Limb (tissue), 2 donors: Measurements from ENCODE around the gene TMEM80.
"Not testable (repeated sequence)": the region's sequence is repeated elsewhere in the genome, so short reads cannot be mapped to it uniquely, and the experiment has no call there.

Experiments
- DNase-seq, 2 donors: peaks; one replicate each; pipeline ENCODE4 v3.0.0-alpha.2; 2016; ENCODE audit errors: extremely low spot score in 2 of 2

The TMEM80 gene

DNA sequence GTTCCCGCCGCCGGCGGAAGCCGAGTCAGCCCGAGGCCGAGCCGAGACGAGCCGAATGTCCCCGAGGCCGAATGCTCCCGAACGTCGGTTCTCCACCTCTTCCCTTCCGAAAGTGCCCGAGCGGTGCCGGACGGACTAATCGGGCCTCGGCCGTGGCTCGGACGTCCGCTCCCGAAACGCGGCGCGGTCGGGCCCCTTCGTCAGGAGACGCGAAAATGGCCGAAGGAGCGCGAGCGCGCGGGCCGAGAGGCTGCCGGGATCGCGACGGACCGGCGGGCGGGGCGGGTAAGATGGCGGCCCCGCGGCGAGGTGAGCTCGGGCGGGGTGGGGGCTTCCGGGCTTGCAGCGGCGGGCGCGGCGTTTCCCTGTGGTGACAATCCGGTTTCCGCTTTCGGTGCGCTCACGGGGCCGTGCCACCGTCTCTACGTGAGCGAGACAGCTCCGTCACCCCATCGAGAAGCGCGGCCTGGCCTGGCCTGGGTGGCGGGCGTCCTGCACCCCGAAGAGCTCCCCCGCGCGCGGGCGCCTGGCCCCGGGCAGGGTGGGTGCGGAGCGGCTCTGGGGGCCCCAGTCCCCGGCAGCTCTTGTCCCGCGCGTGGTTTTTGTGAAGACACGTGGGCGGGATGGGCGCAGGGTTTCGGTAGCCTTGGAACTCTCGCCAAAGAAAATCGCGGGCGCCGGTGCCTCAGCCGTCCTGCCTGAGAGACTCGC, at the start of gene TMEM80:
TMEM80 (plus strand) TSS at position 279 of the 711 bp plus-strand sequence; CDS start at position 291, 12 bp downstream.
- peak; percentile 99 for DNase-seq

DNA sequence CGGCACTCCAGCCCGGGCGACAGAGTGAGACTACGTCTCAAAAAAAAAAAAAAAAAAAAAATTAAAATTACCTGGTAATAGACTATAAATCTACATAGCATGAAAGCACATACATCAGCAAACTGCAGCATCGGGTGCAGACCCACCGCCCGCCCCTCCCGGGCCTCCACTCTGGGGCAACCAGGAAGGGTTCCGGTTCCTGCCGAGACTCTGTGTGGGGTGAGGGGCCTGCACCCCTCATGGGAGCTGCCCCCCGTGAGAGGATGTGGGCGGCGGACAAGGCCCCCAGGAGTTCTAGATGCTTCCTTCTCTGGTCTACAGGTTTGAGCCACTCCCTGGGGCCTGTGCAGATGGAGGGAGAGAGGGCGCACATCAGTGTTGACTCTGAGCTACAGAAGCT, 49.4 kb upstream of the TMEM80 start:
- no peak for DNase-seq

DNA sequence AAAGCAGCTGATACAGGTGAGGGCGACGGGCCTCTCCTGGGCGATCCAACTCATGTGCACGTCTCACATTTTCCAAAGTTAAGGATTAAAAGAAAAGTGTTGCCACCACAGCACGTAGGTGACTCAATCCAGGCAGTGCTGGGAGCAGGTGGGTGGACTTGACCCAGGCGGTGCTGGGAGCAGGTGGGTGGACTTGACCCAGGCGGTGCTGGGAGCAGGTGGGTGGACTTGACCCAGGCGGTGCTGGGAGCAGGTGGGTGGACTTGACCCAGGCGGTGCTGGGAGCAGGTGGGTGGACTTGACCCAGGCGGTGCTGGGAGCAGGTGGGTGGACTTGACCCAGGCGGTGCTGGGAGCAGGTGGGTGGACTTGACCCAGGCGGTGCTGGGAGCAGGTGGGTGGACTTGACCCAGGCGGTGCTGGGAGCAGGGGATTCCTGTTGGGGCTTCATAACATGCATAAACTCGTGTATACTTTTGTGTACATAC, 47.9 kb upstream of the TMEM80 start:
- not testable (repeated sequence) for DNase-seq

DNA sequence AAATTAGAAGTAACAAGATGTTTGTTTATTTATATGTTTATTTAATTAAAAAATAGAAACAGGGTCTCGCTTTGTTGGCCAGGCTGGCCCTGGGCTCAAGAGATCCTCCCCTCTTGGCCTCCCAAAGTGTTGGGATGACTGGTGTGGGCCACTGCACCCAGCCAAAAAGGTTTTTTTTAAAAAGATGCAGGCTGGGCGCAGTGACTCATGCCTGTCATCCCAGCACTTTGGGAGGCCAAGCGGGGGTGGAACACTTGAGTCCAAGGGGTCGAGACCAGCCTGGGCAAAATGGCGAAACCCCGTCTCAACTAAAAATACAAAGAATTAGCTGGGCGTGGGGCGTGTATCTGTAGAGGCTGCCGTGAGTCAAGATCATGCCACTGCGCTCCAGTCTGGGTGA, 45.1 kb upstream of the TMEM80 start:
- DNase-seq, result no peak

DNA sequence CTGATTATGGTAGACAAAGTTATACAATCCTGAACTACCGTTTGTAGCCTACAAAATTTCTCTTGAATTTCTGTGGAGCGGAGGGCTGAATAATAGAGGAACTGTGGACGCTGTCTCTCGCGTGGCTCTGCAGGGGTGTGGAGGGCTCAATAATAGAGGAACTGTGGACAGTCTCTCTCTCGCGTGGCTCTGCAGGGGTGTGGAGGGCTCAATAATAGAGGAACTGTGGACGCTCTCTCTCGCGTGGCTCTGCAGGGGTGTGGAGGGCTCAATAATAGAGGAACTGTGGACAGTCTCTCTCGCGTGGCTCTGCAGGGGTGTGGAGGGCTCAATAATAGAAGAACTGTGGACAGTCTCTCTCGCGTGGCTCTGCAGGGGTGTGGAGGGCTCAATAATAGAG, 42.5 kb upstream of the TMEM80 start:
- not testable (repeated sequence) for DNase-seq

DNA sequence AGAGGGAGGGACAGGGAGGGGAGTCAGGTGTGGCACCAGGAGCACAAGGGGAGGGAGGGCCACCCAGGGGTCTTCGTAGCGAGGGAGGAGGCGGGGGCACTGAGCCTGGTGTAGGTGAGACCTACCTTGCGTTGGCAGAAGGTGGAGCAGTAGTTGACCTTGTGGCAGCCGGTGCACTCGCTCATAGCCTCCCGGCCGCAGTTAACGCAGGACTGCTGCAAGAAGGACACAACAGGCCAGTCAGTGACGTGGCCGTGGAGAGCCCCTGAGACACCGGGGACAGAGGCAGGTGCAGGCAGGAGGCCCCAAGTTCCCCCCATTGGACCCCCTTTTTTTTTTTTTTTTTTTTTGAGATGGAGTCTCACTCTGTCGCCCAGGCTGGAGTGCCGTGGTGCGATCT, 41.8 kb upstream of the TMEM80 start:
- no peak for DNase-seq

DNA sequence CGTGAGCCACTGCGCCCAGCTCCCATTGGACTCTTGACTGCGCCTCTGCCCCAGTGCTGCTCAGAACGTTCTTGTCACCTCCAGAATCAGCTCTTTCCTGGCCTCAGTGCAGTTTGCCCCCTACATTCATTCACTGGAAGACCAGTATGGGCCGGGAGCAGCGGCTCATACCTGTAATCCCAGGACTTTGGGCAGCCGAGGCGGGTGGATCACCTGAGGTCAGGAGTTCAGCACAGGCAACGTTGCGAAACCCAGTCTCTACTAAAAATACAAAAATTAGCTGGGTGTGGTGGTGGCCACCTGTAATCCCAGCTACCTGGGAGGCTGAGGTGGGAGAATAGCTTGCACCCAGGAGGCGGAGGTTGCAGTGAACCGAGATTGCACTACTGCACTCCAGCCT, 41.2 kb upstream of the TMEM80 start:
- not testable (repeated sequence) for DNase-seq

DNA sequence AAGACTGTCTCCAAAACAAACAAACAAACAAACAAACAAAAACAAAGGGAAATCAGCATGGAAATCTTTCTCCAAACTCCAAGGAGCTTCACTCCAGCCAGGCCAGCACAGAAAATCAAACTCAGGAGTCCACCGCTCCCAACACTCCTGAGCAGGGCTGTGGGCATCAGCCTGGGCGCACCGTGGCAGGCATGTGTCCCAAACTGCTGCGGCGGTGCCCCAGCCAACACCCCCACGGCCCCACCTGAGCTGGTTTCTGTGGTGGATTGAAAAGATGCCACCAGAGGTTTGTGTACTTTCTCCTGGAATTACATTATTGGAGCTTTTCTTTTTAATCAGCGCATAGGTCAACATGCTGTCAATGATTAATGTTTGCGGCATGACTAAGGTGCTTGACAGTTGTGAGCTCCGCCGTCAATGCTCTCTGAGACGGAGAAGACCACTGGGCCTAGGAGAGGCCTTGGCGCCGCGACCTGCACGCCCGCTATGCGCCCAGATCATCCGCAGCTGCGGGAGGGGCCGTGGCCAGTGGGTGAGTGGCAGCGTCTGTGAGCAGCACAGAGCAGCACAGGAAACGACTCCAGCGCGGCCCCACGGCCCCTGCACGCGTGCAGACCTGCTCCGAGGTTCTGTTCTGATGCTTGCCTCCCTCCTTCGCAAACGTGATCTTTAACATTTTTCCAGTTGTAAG, 40.4 kb upstream of the TMEM80 start:
- DNase-seq, result no peak

DNA sequence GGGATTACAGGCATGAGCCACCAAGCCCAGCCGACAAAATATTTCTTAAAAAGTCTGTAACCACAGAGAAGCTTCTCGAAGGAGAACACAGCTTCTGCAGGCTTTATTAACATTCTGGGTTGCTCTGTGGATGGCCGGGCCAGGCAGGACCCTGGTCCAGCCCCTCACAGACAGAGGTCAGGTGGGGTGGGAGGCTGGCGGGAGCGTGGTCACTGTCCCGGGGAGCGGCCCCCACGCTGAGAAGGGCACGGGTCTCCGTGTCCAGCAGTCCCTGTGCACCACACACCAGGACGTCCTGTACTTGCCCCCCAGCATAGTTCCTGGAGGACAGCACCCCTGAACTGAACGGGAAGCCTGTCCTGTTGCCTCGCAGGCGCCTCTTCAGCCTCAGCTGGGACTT, 39.2 kb upstream of the TMEM80 start:
- no peak for DNase-seq

DNA sequence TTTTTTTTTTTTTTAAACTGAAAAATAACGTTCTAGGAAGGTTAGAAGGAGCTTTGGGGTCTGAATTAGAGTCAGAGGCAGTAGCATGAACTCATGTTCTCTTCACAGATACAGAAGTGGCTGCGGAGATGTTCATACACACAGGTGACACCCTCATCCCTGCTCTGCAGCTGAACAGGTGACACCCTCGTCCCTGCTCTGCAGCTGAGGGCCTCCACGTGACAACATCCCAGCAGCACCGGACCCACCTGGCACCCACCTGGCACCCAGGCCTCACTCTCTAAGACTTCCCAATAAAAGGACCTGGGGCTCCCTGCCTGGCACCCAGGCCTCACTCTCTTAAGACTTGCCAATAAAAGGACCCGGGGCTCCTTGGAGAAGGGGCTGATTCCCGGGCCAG, 38.8 kb upstream of the TMEM80 start:
- no peak for DNase-seq

DNA sequence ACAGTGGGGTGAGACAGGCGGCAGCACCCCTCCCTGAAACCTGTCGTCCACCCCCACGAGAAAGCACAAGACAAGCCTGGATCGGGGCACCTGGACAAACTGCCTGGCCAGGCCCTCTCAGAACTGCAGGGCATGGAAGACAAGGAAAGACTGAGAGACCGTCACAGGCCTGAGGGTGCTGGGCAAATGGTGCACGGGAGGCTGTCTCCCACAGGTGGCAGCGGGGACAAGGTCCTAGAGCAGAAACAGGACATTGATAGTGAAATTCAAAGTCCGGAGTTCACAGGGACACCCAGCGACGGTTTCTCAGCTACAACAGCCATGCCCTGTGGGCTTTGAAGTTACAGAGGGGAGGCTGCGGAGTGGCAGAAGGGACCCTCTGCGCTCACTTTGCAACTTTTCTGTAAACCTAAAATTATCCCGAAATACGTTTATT, 37.9 kb upstream of the TMEM80 start:
- DNase-seq, result no peak

DNA sequence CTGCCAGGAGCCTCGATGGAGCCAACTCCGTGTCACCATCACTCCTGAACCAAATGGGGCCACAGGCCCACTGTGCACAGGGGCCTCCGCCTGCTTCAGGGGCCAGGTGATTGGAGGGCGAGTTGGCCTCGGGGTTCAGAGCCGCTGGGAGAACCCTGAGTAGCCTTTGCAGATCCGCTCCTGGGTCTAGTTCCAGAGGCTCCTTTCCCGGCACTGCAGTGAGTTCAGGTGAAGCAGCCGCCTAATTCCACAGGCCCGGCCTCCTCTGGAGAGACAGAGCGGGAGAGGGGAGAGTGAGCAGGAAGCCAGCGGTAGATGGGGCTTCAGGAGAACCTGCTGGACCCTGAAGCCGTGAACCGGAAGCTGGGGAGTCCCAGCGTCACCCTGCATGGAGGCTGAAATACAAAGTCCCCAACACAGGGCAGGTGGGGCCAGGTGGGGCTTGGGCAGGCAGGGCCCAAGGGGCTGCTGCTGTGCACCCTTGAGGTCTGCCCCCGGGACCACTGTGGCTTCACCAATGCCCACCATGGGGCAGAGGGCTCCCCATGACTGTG, 36.0 kb upstream of the TMEM80 start:
- no peak for DNase-seq

DNA sequence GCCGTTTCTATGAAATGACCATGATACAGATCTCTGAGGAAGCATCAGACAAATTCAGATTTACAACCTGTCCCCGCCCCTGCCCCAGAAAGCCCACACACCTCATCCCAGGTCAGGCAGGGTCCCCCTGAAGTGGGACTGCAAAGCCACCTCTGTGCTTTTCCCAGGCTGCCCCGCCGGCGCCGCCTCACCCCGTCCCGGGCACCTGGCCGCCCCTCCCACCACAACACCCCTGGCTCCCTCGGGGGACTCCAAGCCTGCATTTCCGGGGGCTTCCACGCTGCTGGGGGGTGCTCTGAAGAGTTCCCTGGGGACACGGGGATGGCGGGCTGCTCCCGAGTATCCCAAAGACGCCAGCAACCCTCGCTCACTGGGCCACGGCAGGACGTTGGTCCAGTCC, 35.3 kb upstream of the TMEM80 start:
- DNase-seq, result no peak

DNA sequence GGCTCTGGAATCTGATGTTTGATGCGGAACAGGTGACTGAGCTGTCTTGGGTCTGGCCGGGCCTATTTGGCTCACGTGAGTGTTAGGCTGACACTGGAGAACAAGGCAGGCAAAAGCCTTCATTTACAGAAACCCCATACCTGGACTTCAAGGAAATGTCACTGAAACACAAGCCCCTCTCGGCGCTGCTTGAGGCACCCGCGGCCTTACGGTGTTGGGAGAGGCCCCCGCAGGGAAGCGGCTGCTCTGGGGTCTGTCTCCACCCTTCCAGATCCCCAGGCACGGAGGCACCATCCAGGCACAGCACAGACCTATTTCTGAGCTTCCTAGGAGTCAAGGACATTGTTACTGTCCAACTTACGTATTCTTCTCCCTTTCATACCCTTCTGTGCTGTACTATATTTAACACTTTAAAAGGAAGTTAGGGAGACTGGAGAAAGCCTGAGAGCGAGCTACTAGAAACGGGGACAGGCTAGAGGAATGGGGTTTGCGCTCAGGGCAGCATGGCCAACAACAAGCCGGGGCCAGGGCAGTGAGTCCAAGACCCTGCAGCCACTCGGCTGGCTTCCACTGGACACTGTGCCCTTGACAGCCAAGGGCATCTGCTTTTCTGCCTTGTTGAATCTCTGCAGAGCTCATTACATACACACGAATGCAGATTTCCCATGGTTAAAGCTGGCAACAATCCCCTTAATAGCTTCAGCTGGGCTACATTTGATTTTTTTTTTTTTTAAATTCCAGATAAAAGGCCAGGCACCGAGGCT, 34.8 kb upstream of the TMEM80 start:
- DNase-seq, result no peak

DNA sequence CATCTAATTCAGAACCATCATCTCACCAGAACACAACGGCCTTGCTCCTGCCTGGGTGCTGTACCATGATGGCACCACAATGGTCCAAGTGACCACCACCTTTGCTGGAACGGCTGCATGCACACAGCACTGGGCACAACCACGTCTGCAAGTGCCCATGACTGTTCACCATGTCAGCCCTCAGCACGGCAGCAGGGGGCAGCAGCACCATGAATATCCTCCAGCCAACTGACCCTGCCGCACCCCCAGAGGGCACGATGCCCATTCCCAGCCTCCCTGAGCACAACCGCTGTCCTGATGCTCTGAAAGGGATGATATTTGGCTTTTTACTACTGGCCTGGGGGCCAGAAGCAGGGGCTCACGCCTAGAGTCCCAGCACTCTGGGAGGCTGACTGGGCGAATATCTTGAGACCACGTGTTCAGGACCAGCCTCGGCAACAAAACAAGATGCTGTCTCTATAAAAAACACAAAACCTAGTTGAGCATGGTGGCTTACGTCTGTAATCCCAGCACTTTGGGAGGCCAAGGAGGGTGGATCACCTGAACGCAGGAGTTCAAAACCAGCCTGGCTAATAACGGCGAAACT, 32.8 kb upstream of the TMEM80 start:
- peak; percentile 8 to 71 for DNase-seq

DNA sequence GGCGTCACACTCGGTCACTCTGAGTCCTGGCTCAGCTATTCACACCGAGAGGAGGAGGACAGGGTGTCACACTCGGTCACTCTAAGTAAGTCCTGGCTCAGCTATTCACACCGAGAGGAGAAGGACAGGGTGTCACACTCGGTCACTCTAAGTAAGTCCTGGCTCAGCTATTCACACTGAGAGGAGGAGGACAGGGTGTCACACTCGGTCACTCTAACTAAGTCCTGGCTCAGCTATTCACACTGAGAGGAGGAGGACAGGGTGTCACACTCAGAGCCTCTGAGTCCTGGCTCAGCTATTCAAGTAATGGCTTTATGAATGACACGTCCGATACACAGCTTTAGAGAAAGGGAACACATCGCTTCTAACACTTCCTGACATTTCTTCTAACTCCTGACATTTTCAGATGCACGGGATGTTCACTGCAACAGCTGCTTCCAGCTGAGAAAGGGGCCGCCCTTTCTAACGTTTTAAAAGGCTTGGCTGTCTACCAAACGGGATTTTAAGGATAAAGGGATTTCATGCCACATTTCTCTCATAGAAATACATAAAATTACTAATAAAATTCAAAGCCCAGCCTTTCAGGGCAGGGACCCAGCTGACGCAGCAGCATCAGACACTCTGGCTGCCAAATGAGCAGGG, 30.4 kb upstream of the TMEM80 start:
- peak in 1 of 2 donors; percentile 51 for DNase-seq

DNA sequence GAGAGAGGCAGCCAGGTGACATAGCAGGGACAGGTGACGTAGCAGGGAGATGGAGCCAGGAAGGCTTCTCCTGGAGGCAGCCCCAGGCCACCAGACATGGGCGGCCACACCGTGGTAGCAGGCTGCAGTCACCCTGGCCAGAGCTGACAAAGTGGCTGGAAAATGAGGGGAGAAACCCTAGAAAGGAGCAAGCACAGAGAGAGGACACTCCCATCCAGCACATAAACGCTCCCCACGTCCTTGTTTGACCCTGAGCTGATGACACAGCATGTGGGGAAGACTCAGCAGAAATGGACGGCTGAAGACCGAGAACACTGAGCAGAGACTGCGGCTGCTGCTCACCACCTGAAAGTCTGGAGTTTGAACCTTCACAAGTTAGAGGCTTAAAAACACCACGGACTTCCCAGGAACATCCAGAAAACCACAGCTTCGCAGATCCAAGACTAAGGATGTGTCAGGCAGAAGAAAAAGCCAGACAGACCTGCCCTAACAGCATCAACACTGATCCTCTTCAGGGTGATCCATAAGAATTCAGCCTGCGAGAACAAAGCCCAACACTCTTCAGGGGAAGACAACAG, 29.8 kb upstream of the TMEM80 start:
- no peak for DNase-seq

DNA sequence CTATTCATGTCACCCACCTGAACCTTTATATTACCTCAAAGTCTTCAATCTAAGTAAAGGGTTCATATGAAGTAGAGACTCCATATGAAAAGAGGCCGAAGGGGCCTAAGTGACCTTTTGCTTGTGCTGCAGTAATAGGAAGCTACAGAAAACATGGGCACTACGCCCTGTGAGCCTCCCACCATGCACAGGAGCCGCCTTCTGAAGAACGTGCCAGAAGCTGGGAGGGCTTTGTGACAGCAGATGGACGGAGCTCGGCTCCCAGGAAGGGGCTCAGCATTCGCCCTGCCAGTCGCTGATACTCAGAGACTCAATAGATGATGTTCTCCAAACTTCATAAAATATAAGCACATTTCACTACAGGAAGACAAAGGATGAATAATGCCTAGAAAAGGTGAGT, 21.8 kb upstream of the TMEM80 start:
- DNase-seq, result no peak

DNA sequence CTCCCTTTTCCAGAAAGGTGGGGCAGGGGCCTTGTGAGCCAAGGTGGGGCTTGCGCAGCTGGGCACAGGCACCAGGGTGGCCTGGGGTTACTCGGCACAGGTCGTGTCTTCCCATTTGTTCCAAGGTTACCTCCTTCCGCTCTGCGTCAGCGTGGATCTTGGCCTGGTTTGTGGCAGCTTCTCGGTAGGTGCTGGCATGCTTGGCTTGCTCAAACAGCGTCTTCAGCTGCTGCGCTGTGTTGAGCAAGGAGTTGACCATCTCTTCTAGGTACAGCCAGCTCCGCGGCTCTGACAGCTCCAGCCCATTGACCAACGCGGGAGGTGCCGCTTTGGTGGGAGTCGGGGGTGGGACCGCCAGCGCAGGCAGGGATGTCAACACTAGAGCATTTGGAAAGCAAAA, 21.2 kb upstream of the TMEM80 start:
- no peak for DNase-seq

DNA sequence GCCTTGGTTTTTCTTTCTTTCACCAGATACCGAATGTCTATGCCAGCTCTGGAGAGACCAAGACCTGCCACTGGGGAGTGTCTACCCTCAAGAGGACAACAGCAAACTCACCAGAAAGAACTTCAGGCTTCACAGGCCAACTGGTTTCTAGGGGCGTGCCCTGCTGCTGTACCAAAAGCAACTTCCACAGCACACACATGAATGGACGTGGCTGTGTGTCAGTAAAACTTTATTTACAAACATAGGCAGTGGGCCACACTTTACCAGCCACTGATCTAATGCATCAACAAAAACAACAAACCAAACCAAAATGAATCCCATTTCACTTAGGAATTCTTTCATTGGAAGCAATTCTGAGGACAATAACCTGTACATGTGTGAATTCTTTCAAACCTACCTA, 17.3 kb upstream of the TMEM80 start:
- no peak for DNase-seq
